Colon (tissue), 2 donors: ENCODE results near the gene WDR31.
"Not testable (repeated sequence)": the region's sequence is repeated elsewhere in the genome, so short reads cannot be mapped to it uniquely, and the experiment has no call there.

ENCODE experiments used
- FAIRE-seq: peaks from 2 replicates; lab custom pipeline; 2012; peaks lifted over from hg19 to GRCh38; lab: Jason Lieb, UNC
- donor health status: control.
- donor health status: control.

WDR31 gene

GRCh38 chr9:113368348-113368981 is 28.4 kb upstream of the WDR31 start:
- FAIRE-seq, result no peak

- not testable (repeated sequence) for FAIRE-seq
Measured at GRCh38 chr9:113365652-113366051, 25.6 kb upstream of the WDR31 start.

- FAIRE-seq, result no peak
Measured at GRCh38 chr9:113364951-113365350, 24.9 kb upstream of the WDR31 start.

GRCh38 chr9:113363336-113363735 is 23.3 kb upstream of the WDR31 start:
- no peak for FAIRE-seq

DNA sequence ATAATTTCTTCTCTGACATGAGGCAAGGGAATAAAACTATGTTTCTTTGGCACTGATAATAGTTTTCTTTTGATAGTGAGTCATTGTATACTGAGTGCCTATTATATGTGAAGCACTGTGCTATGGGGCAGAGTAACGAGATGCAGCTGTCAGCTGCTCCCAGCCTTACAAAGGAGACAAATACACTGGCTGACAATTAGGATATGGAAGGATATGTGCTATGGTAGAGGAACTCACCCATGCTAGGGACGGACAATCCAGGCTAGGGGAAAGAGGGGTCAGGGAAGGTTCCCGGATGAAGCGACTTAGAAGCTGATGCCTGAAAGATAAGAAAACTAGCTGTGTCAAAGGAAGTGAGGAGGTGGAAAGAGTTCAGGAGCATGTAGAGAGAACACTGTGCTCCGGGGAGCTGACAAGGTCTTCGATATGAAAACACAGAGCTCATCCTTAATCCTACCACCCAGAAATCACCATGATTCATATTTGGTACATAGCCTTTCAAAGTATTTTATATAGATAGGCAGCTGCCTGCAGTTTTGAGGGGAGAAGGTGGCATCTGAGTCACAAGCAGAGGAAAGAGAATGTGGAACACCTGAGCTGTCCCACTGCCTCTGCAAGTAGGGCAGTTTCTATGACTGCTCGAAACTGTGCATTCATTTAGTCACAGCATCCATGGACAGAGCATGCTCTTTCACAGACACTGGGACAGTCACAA is 21.4 kb upstream of the WDR31 start:
- no peak for FAIRE-seq

GRCh38 chr9:113360242-113360842 is 20.3 kb upstream of the WDR31 start:
- no peak for FAIRE-seq

DNA sequence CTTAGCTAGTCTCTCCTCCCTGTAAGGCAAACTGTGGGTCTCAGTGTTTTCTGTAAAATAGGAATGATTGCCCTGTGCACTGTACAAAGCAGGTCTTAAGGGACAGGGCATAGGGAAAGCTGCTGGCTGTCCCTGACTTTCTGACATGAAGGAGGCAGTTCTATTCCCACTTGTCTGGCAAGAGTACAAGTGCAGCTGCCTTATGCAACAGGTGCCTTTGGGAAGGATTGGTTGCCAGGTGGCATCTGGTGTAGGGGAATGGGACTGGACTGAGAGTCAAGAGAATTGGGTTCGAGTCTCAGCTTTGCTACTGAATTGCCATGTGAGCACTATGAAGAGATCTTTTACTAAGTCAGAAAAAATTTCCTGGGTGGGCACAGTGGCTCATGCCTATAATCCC is 19.3 kb upstream of the WDR31 start:
- no peak for FAIRE-seq

DNA sequence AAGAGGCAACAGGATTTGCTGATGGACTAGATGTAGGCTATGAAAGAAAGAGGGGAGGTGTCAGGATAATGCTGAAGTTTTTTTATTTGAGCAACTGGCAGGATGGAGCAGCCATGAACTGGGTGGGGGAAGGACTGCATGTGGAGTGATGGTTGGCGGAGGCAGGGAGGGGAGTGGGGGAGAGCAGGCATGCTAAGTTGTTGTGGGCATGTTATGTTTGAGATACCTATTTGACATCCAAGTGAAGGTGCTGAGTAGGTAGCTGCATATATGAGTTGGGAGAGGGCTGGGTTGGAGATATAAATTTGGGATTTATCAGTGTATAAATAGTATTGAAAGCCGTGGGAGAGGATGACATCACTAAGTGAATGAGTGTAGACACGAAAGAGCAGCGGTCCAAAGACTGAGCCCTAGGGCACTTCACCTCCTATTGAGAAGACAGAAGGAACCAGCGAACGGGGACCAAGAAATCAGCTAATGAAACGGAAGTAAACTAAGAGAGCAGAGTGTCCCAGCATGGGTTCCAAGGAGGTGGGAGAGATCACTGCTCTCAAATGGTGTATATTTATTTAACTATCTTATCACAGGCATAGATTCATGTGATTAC is 16.7 kb upstream of the WDR31 start:
- no peak for FAIRE-seq

DNA sequence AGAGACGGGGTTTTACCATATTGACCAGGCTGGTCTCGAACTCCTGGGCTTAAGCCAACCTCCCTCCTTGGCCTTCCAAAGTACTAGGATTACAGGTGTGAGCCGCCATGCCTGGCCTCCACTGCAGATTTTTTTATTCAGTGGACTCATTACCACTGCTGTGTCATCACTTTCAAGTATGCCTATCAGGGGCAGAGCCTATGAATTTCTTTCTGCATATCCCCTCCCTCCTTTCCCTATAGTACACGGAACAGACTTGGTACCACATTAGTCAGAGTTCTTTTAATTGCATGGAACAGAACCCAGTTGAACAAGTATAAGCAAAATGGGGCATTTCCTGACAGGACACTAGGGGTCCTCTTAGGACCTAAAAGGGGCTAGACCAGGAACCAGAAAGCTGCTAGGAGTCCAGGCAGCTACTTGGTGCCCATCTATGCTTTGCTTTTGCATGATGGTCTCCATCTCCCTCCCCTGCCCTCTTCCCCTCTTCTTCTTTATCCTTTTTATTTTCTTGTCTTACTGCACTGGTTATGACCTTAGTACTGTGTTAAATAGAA is 15.0 kb upstream of the WDR31 start:
- no peak for FAIRE-seq

DNA sequence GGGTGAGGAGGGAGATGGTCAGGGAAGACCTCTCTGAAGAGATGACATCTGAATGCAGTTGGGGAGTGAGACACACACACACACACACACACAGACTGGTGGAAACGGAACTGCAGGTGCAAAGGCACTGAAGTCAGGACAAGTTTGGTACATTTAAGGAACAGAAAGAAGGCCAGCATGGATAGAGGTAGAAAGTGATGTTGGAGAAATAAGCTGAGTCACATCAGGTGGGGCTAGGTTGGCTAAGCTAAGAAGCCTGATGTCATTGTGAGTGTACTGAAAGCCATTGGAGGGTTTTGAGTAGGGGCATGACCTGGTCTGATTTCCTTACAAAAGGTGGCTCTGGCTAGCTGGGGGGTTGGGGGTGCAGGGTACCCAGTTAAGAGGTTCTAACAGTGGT is 12.3 kb upstream of the WDR31 start:
- no peak for FAIRE-seq

- no peak for FAIRE-seq
Measured at GRCh38 chr9:113352006-113352405, 11.9 kb upstream of the WDR31 start.

GRCh38 chr9:113350937-113351336 is 10.9 kb upstream of the WDR31 start:
- FAIRE-seq, result no peak

GRCh38 chr9:113350107-113350661 is 10.1 kb upstream of the WDR31 start:
- FAIRE-seq, result no peak

GRCh38 chr9:113349445-113350094 is 9.5 kb upstream of the WDR31 start, which contains the start of gene BSPRY:
Gene BSPRY (plus strand): TSS chr9:113349541. CDS start chr9:113349580, 39 bp downstream.
- FAIRE-seq, result no peak

GRCh38 chr9:113349066-113349444 is 9.0 kb upstream of the WDR31 start:
- FAIRE-seq, result no peak

GRCh38 chr9:113348437-113348836 is 8.4 kb upstream of the WDR31 start:
- FAIRE-seq, result no peak

- FAIRE-seq, result no peak
Measured at GRCh38 chr9:113345671-113346070, 5.6 kb upstream of the WDR31 start.

- FAIRE-seq, result no peak
Measured at GRCh38 chr9:113345190-113345589, 5.1 kb upstream of the WDR31 start.

DNA sequence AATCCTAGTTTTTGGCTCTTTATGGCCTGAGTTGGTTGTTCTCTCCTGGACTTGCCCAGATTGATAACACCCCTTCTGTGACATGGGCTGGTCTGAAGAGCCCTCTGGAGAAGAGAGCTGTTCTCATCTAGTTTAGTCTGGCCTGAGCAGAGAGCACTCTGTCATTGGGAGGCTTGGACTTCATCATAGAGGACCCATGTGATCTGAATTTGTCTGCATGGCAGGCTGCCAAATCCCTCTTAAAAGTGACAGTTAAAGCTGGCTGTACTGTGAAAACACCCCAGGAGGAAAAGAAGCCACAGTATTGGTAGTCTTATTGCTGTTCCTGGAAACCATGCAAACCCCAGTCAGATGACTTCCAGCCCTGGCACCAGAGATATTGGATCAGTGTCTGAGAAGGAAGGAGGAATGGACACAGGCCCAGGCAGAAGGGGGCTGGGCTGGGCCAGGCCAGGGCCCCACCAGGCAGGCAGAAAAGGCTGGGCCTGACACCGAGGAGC is 3.7 kb upstream of the WDR31 start:
- no peak for FAIRE-seq

DNA sequence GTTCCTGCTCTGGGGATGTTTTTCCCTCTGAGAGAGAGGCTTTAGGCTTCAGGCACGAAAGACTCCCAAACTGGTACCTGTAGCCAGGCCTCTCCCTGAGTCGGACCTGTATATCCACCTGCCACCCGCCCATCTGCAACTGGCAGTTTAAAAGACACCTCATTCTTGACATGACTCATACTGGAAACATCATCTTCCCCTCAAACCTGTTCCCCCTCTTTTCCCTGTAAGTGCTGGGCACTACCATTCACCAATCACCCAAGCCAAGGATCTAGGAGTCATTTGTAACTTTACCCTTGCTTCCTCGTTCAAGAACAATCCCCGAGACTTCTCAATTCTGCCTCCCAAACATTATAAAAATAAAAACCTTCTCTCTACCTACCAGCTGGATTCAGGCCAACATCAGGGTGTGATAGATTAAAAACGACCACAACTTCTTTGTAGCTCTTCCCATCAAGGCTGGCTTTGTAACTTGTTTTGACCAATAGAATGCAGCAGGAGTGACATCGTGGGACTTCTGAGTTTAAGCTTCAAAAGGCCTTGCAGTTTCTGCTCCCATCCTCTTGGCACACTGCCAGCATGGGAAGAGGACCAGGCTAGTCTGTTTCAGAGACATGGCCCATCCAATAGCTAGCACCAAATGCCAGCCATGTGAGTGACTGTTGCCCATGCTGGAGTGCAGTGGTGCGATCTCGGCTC is 1.8 kb upstream of the WDR31 start:
- FAIRE-seq, result no peak

GRCh38 chr9:113337714-113338113 is 2.4 kb downstream of the WDR31 start:
- FAIRE-seq, result no peak
